Trophoblast cell (in vitro differentiated cells and primary cell): ENCODE measurements around the gene MRI1.

ENCODE experiments used
- DNase-seq, 2 donors: peaks; one replicate each; pipeline ENCODE4 v3.0.0-alpha.2; 2016
- H2AFZ ChIP-seq: 2 replicates; pipeline ENCODE4 v1.6.1; 2013; ENCODE audit warnings: low read length, moderate library complexity, mild to moderate bottlenecking; ENCODE audit not compliant: insufficient read depth, poor library complexity
- H2AK5ac ChIP-seq: 2 replicates; pipeline ENCODE4 v1.6.1; 2013; ENCODE audit warnings: mild to moderate bottlenecking, low read length
- H2BK120ac ChIP-seq: 2 replicates; pipeline ENCODE4 v1.6.1; 2013; ENCODE audit warnings: low read length, mild to moderate bottlenecking, moderate library complexity; ENCODE audit not compliant: insufficient read depth, poor library complexity
- H2BK12ac ChIP-seq: 2 replicates; pipeline ENCODE4 v1.6.1; 2013; ENCODE audit warnings: mild to moderate bottlenecking, low read length, moderate library complexity
- H2BK5ac ChIP-seq: 2 replicates; pipeline ENCODE4 v1.6.1; 2013; ENCODE audit warnings: low read length, low read depth, moderate library complexity, mild to moderate bottlenecking; ENCODE audit not compliant: poor library complexity
- H3K14ac ChIP-seq: 2 replicates; pipeline ENCODE4 v1.6.1; 2013; ENCODE audit warnings: mild to moderate bottlenecking, low read length
- H3K18ac ChIP-seq: 2 replicates; pipeline ENCODE4 v1.6.1; 2013; ENCODE audit warnings: mild to moderate bottlenecking, low read length
- H3K23ac ChIP-seq: 2 replicates; pipeline ENCODE4 v1.6.1; 2013; ENCODE audit warnings: low read length
- H3K27ac ChIP-seq: 2 replicates; pipeline ENCODE4 v1.5.1; 2013; ENCODE audit warnings: low read depth, mild to moderate bottlenecking, inconsistent platforms, low read length, moderate library complexity
- H3K27me3 ChIP-seq: 2 replicates; pipeline ENCODE4 v1.6.1; 2013; ENCODE audit warnings: inconsistent platforms, mild to moderate bottlenecking, low read length, moderate library complexity; ENCODE audit not compliant: insufficient read depth
- H3K36me3 ChIP-seq, 2 experiments: 1 replicate in 1 of 2; 2 replicates in 1 of 2; pipeline ENCODE4 v1.6.1; 2013; ENCODE audit warnings: low read length in 2 of 2, mild to moderate bottlenecking in 2 of 2, moderate library complexity in 1 of 2; ENCODE audit not compliant: insufficient read depth in 2 of 2, control insufficient read depth in 1 of 2
- H3K4ac ChIP-seq: 2 replicates; pipeline ENCODE4 v1.6.1; 2013; ENCODE audit warnings: low read depth, mild to moderate bottlenecking, low read length, moderate library complexity
- H3K4me1 ChIP-seq, 2 experiments: 1 replicate in 1 of 2; 2 replicates in 1 of 2; pipeline ENCODE4 v1.6.1; 2013; ENCODE audit warnings: low read length in 2 of 2, mild to moderate bottlenecking in 2 of 2, moderate library complexity in 1 of 2; ENCODE audit not compliant: insufficient read depth in 2 of 2, control insufficient read depth in 1 of 2
- H3K4me2 ChIP-seq: 2 replicates; pipeline ENCODE4 v1.6.1; 2013; ENCODE audit warnings: inconsistent platforms, mild to moderate bottlenecking, low read length, moderate library complexity
- H3K4me3 ChIP-seq: 2 replicates; pipeline ENCODE4 v1.5.1; 2013; ENCODE audit warnings: mild to moderate bottlenecking, low read depth, low read length, inconsistent platforms
- H3K79me1 ChIP-seq: one replicate; pipeline ENCODE4 v1.6.1; 2013; ENCODE audit warnings: low read length
- H3K79me2 ChIP-seq: 2 replicates; pipeline ENCODE4 v1.6.1; 2013; ENCODE audit warnings: low read length, mild to moderate bottlenecking; ENCODE audit not compliant: control insufficient read depth, insufficient read depth, poor library complexity
- H3K9ac ChIP-seq: 2 replicates; pipeline ENCODE4 v1.6.1; 2013; ENCODE audit warnings: mild to moderate bottlenecking, low read length
- H3K9me3 ChIP-seq: 2 replicates; pipeline ENCODE4 v1.6.1; 2013; ENCODE audit warnings: low read depth, mild to moderate bottlenecking, control low read depth, inconsistent platforms, low read length; ENCODE audit not compliant: insufficient read depth
- H4K12ac ChIP-seq: 2 replicates; pipeline ENCODE4 v1.6.1; 2013; ENCODE audit warnings: low read depth, mild to moderate bottlenecking, low read length, moderate library complexity
- H4K8ac ChIP-seq: 2 replicates; pipeline ENCODE4 v1.6.1; 2013; ENCODE audit warnings: low read depth, mild to moderate bottlenecking, low read length, moderate library complexity
- H4K91ac ChIP-seq: one replicate; pipeline ENCODE4 v1.6.1; 2013; ENCODE audit warnings: low read depth, mild to moderate bottlenecking, low read length, moderate library complexity
- WGBS: extraction: QIAGEN DNeasy Blood & Tissue Kit; methylation state at CpG from one replicate; pipeline ENCODE4 v1.1.7; 2013; ENCODE audit warnings: missing lambda C conversion rate; ENCODE audit not compliant: insufficient read length, insufficient coverage; ENCODE audit errors: extremely low coverage; 5-methylcytosine and 5-hydroxymethylcytosine counted together

MRI1 gene

GRCh38 chr19:13768510-13768909 lies 4.2 kb downstream of the MRI1 start:
- H2BK5ac ChIP-seq, result no peak overlapping the region
- WGBS, result no CpG with 5 or more reads among the region's 19 CpGs

GRCh38 chr19:13770013-13770635 lies 5.8 kb downstream of the MRI1 start:
- Histone ChIP-seq H2BK5ac (no peak overlapping the region), H3K18ac (no peak overlapping the region), H2AK5ac (no peak overlapping the region), H3K9ac (no peak overlapping the region), H2BK120ac (no peak overlapping the region), H3K14ac (no peak overlapping the region), H3K27me3 (no peaks in the 10 kb centered on the region), H3K27ac (no peak overlapping the region), H4K12ac (no peak overlapping the region), H3K9me3 (no peaks in the 10 kb centered on the region), H3K4me1 (peaks cover 8% of the 10 kb centered on the region in 2 experiments), H3K36me3 (peaks cover 26 to 39% of the 10 kb centered on the region in 2 experiments), H3K79me2 (peaks cover 7% of the 10 kb centered on the region), H3K23ac (no peak overlapping the region), H3K4ac (no peak overlapping the region), H2AFZ (no peak overlapping the region), H3K79me1 (peaks cover 5% of the 10 kb centered on the region), H4K8ac (no peak overlapping the region), H2BK12ac (no peak overlapping the region), H3K4me3 (no peak overlapping the region), H4K91ac (no peak overlapping the region), H3K4me2 (no peak overlapping the region)
- WGBS, result no CpG with 5 or more reads among the region's 16 CpGs
- no peak for DNase-seq

More at GRCh38 chr19:13768510-13768909, 4.2 kb downstream of the MRI1 start:
- no peaks in the 10 kb centered on the region for H3K27me3 ChIP-seq
- H3K14ac ChIP-seq, result no peak overlapping the region
- no peak overlapping the region for H3K27ac ChIP-seq
- H3K4ac ChIP-seq, result no peak overlapping the region
- H2BK12ac ChIP-seq, result no peak overlapping the region
- H3K79me1 ChIP-seq, result peaks cover 7% of the 10 kb centered on the region
- no peak overlapping the region for H2BK120ac ChIP-seq
- H2AK5ac ChIP-seq, result no peak overlapping the region
- H3K4me1 ChIP-seq, result peaks cover 10 to 13% of the 10 kb centered on the region in 2 experiments
- H2AFZ ChIP-seq, result no peak overlapping the region
- no peak overlapping the region for H3K4me2 ChIP-seq
- H4K91ac ChIP-seq, result no peak overlapping the region
- H3K23ac ChIP-seq, result no peak overlapping the region
- H3K18ac ChIP-seq, result no peak overlapping the region
- DNase-seq, result no peak
- no peaks in the 10 kb centered on the region for H3K9me3 ChIP-seq
- peaks cover 4% of the 10 kb centered on the region for H3K79me2 ChIP-seq
- peaks cover 26 to 39% of the 10 kb centered on the region in 2 experiments for H3K36me3 ChIP-seq
- H4K8ac ChIP-seq, result no peak overlapping the region
- no peak overlapping the region for H3K4me3 ChIP-seq
- H3K9ac ChIP-seq, result no peak overlapping the region
- H4K12ac ChIP-seq, result no peak overlapping the region

- WGBS, result no CpG with 5 or more reads among the region's 61 CpGs
- Histone ChIP-seq H4K91ac (peak within 1 kb of the TSS; percentile 91), H2AFZ (peak within 1 kb of the TSS; percentile 83), H3K9ac (peak within 1 kb of the TSS; percentile 83), H3K36me3 (peaks cover 42 to 44% of the 10 kb centered on the region in 2 experiments), H3K4me2 (peak within 1 kb of the TSS; percentile 72), H3K9me3 (peaks cover 4% of the 10 kb centered on the region), H3K79me1 (peaks cover 5% of the 10 kb centered on the region), H3K18ac (peak within 1 kb of the TSS; percentile 96), H3K79me2 (peaks cover 9% of the 10 kb centered on the region), H3K4ac (peak within 1 kb of the TSS; percentile 82), H3K14ac (peak within 1 kb of the TSS; percentile 94), H3K4me1 (peaks cover 0 to 3% of the 10 kb centered on the region in 2 experiments), H2AK5ac (peak within 1 kb of the TSS; percentile 82), H3K27me3 (no peaks in the 10 kb centered on the region), H3K4me3 (peak within 1 kb of the TSS; percentile 86), H4K12ac (peak within 1 kb of the TSS; percentile 83), H3K23ac (no peak within 1 kb of the TSS), H2BK12ac (peak within 1 kb of the TSS; percentile 17), H3K27ac (peak within 1 kb of the TSS; percentile 77), H4K8ac (peak within 1 kb of the TSS; percentile 96), H2BK5ac (peak within 1 kb of the TSS; percentile 74), H2BK120ac (peak within 1 kb of the TSS; percentile 48)
- peak; percentile 87 to 95 for DNase-seq
Observed at GRCh38 chr19:13774217-13775191, 10.2 kb downstream of the MRI1 start, which contains the start of gene C19orf53. TSS of gene C19orf53 (plus strand) at chr19:13774456. CDS start at chr19:13774478, 22 bp downstream.

GRCh38 chr19:13778398-13778797 lies 14.1 kb downstream of the MRI1 start:
- peaks cover 27 to 33% of the 10 kb centered on the region in 2 experiments for H3K36me3 ChIP-seq
- H3K9me3 ChIP-seq, result peaks cover 4% of the 10 kb centered on the region
- H3K4ac ChIP-seq, result no peak overlapping the region
- no peak overlapping the region for H2BK120ac ChIP-seq
- H3K23ac ChIP-seq, result no peak overlapping the region
- no peak overlapping the region for H3K4me3 ChIP-seq
- no peak overlapping the region for H3K27ac ChIP-seq
- no peak overlapping the region for H3K4me2 ChIP-seq
- no peak for DNase-seq
- H2AFZ ChIP-seq, result no peak overlapping the region
- H4K91ac ChIP-seq, result no peak overlapping the region
- H3K79me2 ChIP-seq, result peaks cover 9% of the 10 kb centered on the region
- peaks cover 0 to 3% of the 10 kb centered on the region in 2 experiments for H3K4me1 ChIP-seq
- H3K18ac ChIP-seq, result no peak overlapping the region
- H3K14ac ChIP-seq, result no peak overlapping the region
- no peaks in the 10 kb centered on the region for H3K27me3 ChIP-seq
- no peak overlapping the region for H4K8ac ChIP-seq
- no CpG with 5 or more reads among the region's 9 CpGs for WGBS
- H2BK12ac ChIP-seq, result no peak overlapping the region
- no peak overlapping the region for H2BK5ac ChIP-seq
- H2AK5ac ChIP-seq, result no peak overlapping the region
- H3K9ac ChIP-seq, result no peak overlapping the region
- peaks cover 5% of the 10 kb centered on the region for H3K79me1 ChIP-seq
- H4K12ac ChIP-seq, result no peak overlapping the region
